Activated CD8-positive, alpha-beta memory T cell treated with anti-CD3 and anti-CD28 coated beads, Interleukin-2, amount 50 U/mL, for 1 hour (primary cell): ENCODE results near the gene PACC1.
A peak's percentile ranks its signal among the peaks of the same experiment; 100 is the strongest.

Experiments
- DNase-seq: peaks from one replicate; pipeline ENCODE4 v3.0.0-alpha.2; 2020; ENCODE audit errors: extremely low read depth

PACC1 gene

GRCh38 chr1:212414328-212415106 is at the start of gene PACC1:
Gene PACC1 (minus strand): TSS chr1:212414886. CDS start chr1:212414757, 129 bp downstream.
- DNase-seq, result peak; percentile 56

GRCh38 chr1:212463565-212464285 is 49.0 kb upstream of the PACC1 start:
- DNase-seq, result no peak

- no peak for DNase-seq
These were observed 47.4 kb upstream of the PACC1 start for GRCh38 chr1:212461916-212462660.

- no peak for DNase-seq
These were observed 45.7 kb upstream of the PACC1 start for GRCh38 chr1:212460376-212460775.

- DNase-seq, result no peak
These were observed 45.0 kb upstream of the PACC1 start for GRCh38 chr1:212459656-212460055.

- no peak for DNase-seq
These were observed 44.1 kb upstream of the PACC1 start for GRCh38 chr1:212458817-212459216.

- no peak for DNase-seq
These were observed 43.2 kb upstream of the PACC1 start for GRCh38 chr1:212457740-212458338.

- DNase-seq, result peak; percentile 57
These were observed 41.3 kb upstream of the PACC1 start for GRCh38 chr1:212455803-212456528.

GRCh38 chr1:212455401-212455800 is 40.7 kb upstream of the PACC1 start:
- DNase-seq, result no peak

- no peak for DNase-seq
These were observed 40.1 kb upstream of the PACC1 start for GRCh38 chr1:212454741-212455140.

- no peak for DNase-seq
These were observed 38.6 kb upstream of the PACC1 start for GRCh38 chr1:212453156-212453857.

- DNase-seq, result no peak
These were observed 37.9 kb upstream of the PACC1 start for GRCh38 chr1:212452323-212453155.

- DNase-seq, result no peak
These were observed 37.0 kb upstream of the PACC1 start for GRCh38 chr1:212451416-212452322.

GRCh38 chr1:212450331-212450881 is 35.7 kb upstream of the PACC1 start:
- DNase-seq, result no peak

- DNase-seq, result no peak
These were observed 32.8 kb upstream of the PACC1 start for GRCh38 chr1:212447478-212447877.

- DNase-seq, result no peak
These were observed 31.6 kb upstream of the PACC1 start for GRCh38 chr1:212446333-212446732.

GRCh38 chr1:212442408-212442807 is 27.7 kb upstream of the PACC1 start:
- no peak for DNase-seq

- no peak for DNase-seq
These were observed 25.7 kb upstream of the PACC1 start for GRCh38 chr1:212440419-212440818.
